Measurements from ENCODE around the gene ATP5PO. TPM values are rescaled to one million over a fixed set of nuclear protein-coding genes. Genes with fewer than 3 reads are reported as not detected.
"Not testable (repeated sequence)": the region's sequence is repeated elsewhere in the genome, so short reads cannot be mapped to it uniquely, and the experiment has no call there.

Gene ATP5PO
- total RNA-seq, 2 experiments from 2014 or later, result 208 to 210 TPM

GRCh38 chr21:33881689-33882440, 33.7 kb downstream of the ATP5PO start:
- Mint-ChIP-seq H3K4me3 (no peak overlapping the region), H3K36me3 (no peaks in the 10 kb centered on the region), H3K9me3 (no peaks in the 10 kb centered on the region), H3K4me1 (ENCODE audit: low read depth) (no peaks in the 10 kb centered on the region), H3K27ac (no peak overlapping the region), H3K27me3 (peaks cover 3% of the 10 kb centered on the region)
- intact Hi-C loops (cut with micrococcal nuclease), result no loop called here
- CTCF ChIA-PET, result no interaction called here
- POLR2A ChIA-PET, result no interaction called here
- DNase-seq, result no peak

- no peak overlapping the region for H3K4me3 Mint-ChIP-seq
- H3K36me3 Mint-ChIP-seq, result no peaks in the 10 kb centered on the region
- ChIA-PET CTCF (no interaction called here), POLR2A (no interaction called here)
- H3K4me1 Mint-ChIP-seq (ENCODE audit: low read depth), result no peaks in the 10 kb centered on the region
- no peak for DNase-seq
- H3K27ac Mint-ChIP-seq, result no peak overlapping the region
- intact Hi-C loops (cut with micrococcal nuclease), result no loop called here
- H3K27me3 Mint-ChIP-seq, result peaks cover 3% of the 10 kb centered on the region
- no peaks in the 10 kb centered on the region for H3K9me3 Mint-ChIP-seq
These were observed 35.0 kb downstream of the ATP5PO start for GRCh38 chr21:33880626-33881025.

- no peaks in the 10 kb centered on the region for H3K4me1 Mint-ChIP-seq (ENCODE audit: low read depth)
These were observed 36.8 kb downstream of the ATP5PO start for GRCh38 chr21:33878824-33879223.

GRCh38 chr21:33875026-33875695, 40.4 kb downstream of the ATP5PO start:
- no peak for DNase-seq
- Mint-ChIP-seq H3K27me3 (no peaks in the 10 kb centered on the region), H3K4me1 (ENCODE audit: low read depth) (no peaks in the 10 kb centered on the region), H3K36me3 (no peaks in the 10 kb centered on the region), H3K4me3 (no peak overlapping the region), H3K9me3 (no peaks in the 10 kb centered on the region), H3K27ac (no peak overlapping the region)
- ChIA-PET POLR2A (no interaction called here), CTCF (no interaction called here)
- intact Hi-C loops (cut with micrococcal nuclease), result no loop called here

More at GRCh38 chr21:33878824-33879223, 36.8 kb downstream of the ATP5PO start:
- CTCF ChIA-PET, result no interaction called here
- DNase-seq, result no peak
- Mint-ChIP-seq H3K27ac (no peak overlapping the region), H3K4me3 (no peak overlapping the region), H3K27me3 (no peaks in the 10 kb centered on the region), H3K36me3 (no peaks in the 10 kb centered on the region), H3K9me3 (no peaks in the 10 kb centered on the region)
- POLR2A ChIA-PET, result no interaction called here
- intact Hi-C loops (cut with micrococcal nuclease), result no loop called here

- no peak for DNase-seq
- POLR2A ChIA-PET, result no interaction called here
- Mint-ChIP-seq H3K36me3 (no peaks in the 10 kb centered on the region), H3K4me3 (no peak overlapping the region), H3K4me1 (ENCODE audit: low read depth) (no peaks in the 10 kb centered on the region), H3K27ac (no peak overlapping the region), H3K9me3 (no peaks in the 10 kb centered on the region), H3K27me3 (no peaks in the 10 kb centered on the region)
- intact Hi-C loops (cut with micrococcal nuclease), result no loop called here
- CTCF ChIA-PET, result no interaction called here
These were observed 41.4 kb downstream of the ATP5PO start for GRCh38 chr21:33874161-33874560.

GRCh38 chr21:33872881-33873515, 42.6 kb downstream of the ATP5PO start:
- intact Hi-C loops (cut with micrococcal nuclease), result no loop called here
- ChIA-PET POLR2A (no interaction called here), CTCF (no interaction called here)
- Mint-ChIP-seq H3K27ac (no peak overlapping the region), H3K4me3 (no peak overlapping the region), H3K4me1 (ENCODE audit: low read depth) (no peaks in the 10 kb centered on the region), H3K9me3 (no peaks in the 10 kb centered on the region), H3K27me3 (no peaks in the 10 kb centered on the region), H3K36me3 (no peaks in the 10 kb centered on the region)
- no peak for DNase-seq

- no peak for DNase-seq
- no peaks in the 10 kb centered on the region for H3K36me3 Mint-ChIP-seq
- intact Hi-C loops (cut with micrococcal nuclease), result no loop called here
- ChIA-PET POLR2A (no interaction called here), CTCF (no interaction called here)
- no peaks in the 10 kb centered on the region for H3K4me1 Mint-ChIP-seq (ENCODE audit: low read depth)
- no peaks in the 10 kb centered on the region for H3K9me3 Mint-ChIP-seq
- H3K27ac Mint-ChIP-seq, result no peak overlapping the region
- peaks cover 2% of the 10 kb centered on the region for H3K27me3 Mint-ChIP-seq
- H3K4me3 Mint-ChIP-seq, result no peak overlapping the region
These were observed 44.4 kb downstream of the ATP5PO start for GRCh38 chr21:33871171-33871570.

- CTCF ChIA-PET, result no interaction called here
These were observed 44.8 kb downstream of the ATP5PO start for GRCh38 chr21:33870768-33871167.

GRCh38 chr21:33869873-33870272, 45.7 kb downstream of the ATP5PO start:
- no peaks in the 10 kb centered on the region for H3K36me3 Mint-ChIP-seq
- H3K4me1 Mint-ChIP-seq (ENCODE audit: low read depth), result no peaks in the 10 kb centered on the region
- H3K9me3 Mint-ChIP-seq, result no peaks in the 10 kb centered on the region
- DNase-seq, result no peak
- H3K27ac Mint-ChIP-seq, result no peak overlapping the region
- peaks cover 3% of the 10 kb centered on the region for H3K27me3 Mint-ChIP-seq
- no peak overlapping the region for H3K4me3 Mint-ChIP-seq
- ChIA-PET POLR2A (no interaction called here), CTCF (no interaction called here)
- intact Hi-C loops (cut with micrococcal nuclease), result no loop called here

More at GRCh38 chr21:33870768-33871167, 44.8 kb downstream of the ATP5PO start:
- no peaks in the 10 kb centered on the region for H3K9me3 Mint-ChIP-seq
- peaks cover 2% of the 10 kb centered on the region for H3K27me3 Mint-ChIP-seq
- H3K4me1 Mint-ChIP-seq (ENCODE audit: low read depth), result no peaks in the 10 kb centered on the region
- intact Hi-C loops (cut with micrococcal nuclease), result no loop called here
- H3K27ac Mint-ChIP-seq, result no peak overlapping the region
- no peak for DNase-seq
- POLR2A ChIA-PET, result no interaction called here
- no peak overlapping the region for H3K4me3 Mint-ChIP-seq
- no peaks in the 10 kb centered on the region for H3K36me3 Mint-ChIP-seq

- H3K4me3 Mint-ChIP-seq; POLR2A ChIA-PET; H3K9me3 Mint-ChIP-seq; H3K4me1 Mint-ChIP-seq (ENCODE audit: low read depth); CTCF ChIA-PET; intact Hi-C loops (cut with micrococcal nuclease); DNase-seq; H3K27ac Mint-ChIP-seq; H3K36me3 Mint-ChIP-seq; H3K27me3 Mint-ChIP-seq: not testable (repeated sequence)
These were observed 47.7 kb downstream of the ATP5PO start for GRCh38 chr21:33867868-33868267.

- no peaks in the 10 kb centered on the region for H3K36me3 Mint-ChIP-seq
- H3K4me3 Mint-ChIP-seq, result no peak overlapping the region
- H3K4me1 Mint-ChIP-seq (ENCODE audit: low read depth), result no peaks in the 10 kb centered on the region
- DNase-seq, result no peak
- H3K27me3 Mint-ChIP-seq, result peaks cover 7% of the 10 kb centered on the region
- intact Hi-C loops (cut with micrococcal nuclease), result no loop called here
- no peak overlapping the region for H3K27ac Mint-ChIP-seq
- ChIA-PET CTCF (no interaction called here), POLR2A (no interaction called here)
- H3K9me3 Mint-ChIP-seq, result no peaks in the 10 kb centered on the region
These were observed 48.8 kb downstream of the ATP5PO start for GRCh38 chr21:33866826-33867225.

GRCh38 chr21:33865996-33866575, 49.5 kb downstream of the ATP5PO start:
- Mint-ChIP-seq H3K4me3 (no peak overlapping the region), H3K4me1 (ENCODE audit: low read depth) (no peaks in the 10 kb centered on the region), H3K27ac (no peak overlapping the region), H3K27me3 (peaks cover 7% of the 10 kb centered on the region), H3K9me3 (no peaks in the 10 kb centered on the region), H3K36me3 (no peaks in the 10 kb centered on the region)
- CTCF ChIA-PET, result no interaction called here
- POLR2A ChIA-PET, result no interaction called here
- intact Hi-C loops (cut with micrococcal nuclease), result no loop called here
- DNase-seq, result no peak

All from activated CD4-positive, alpha-beta memory T cell treated with anti-CD3 and anti-CD28 coated beads for 36 hours (primary cell).